Activated CD4-positive, CD25-positive, alpha-beta regulatory T cell (primary cell): ENCODE results near the gene DOK1.
"Not testable (repeated sequence)": the region's sequence is repeated elsewhere in the genome, so short reads cannot be mapped to it uniquely, and the experiment has no call there.

Experiments
- DNase-seq, 4 experiments: peaks; one replicate each; lab custom pipeline; 2025; lab: John Stamatoyannopoulos, UW

DOK1 gene

GRCh38 chr2:74548900-74549826 lies 5.4 kb upstream of the DOK1 start:
- no peak for DNase-seq

GRCh38 chr2:74550231-74550630 lies 4.3 kb upstream of the DOK1 start:
- DNase-seq = no peak

- no peak for DNase-seq
These were observed 3.0 kb upstream of the DOK1 start for GRCh38 chr2:74551530-74551929.

GRCh38 chr2:74551942-74552913 lies 2.3 kb upstream of the DOK1 start:
- DNase-seq = no peak

GRCh38 chr2:74552914-74553811 lies 1.4 kb upstream of the DOK1 start:
- no peak for DNase-seq

GRCh38 chr2:74554820-74555531 lies 456 bp downstream of the DOK1 start:
- DNase-seq = no peak

- no peak for DNase-seq
These were observed 1.1 kb downstream of the DOK1 start for GRCh38 chr2:74555610-74556103.

- no peak for DNase-seq
These were observed 1.6 kb downstream of the DOK1 start for GRCh38 chr2:74556159-74556558.

GRCh38 chr2:74556831-74557370 lies 2.4 kb downstream of the DOK1 start:
- no peak for DNase-seq

- no peak for DNase-seq
These were observed 4.0 kb downstream of the DOK1 start for GRCh38 chr2:74558284-74559230.

GRCh38 chr2:74559912-74560311 lies 5.4 kb downstream of the DOK1 start:
- no peak for DNase-seq

GRCh38 chr2:74560591-74560990 lies 6.1 kb downstream of the DOK1 start:
- no peak for DNase-seq

- not testable (repeated sequence) for DNase-seq
These were observed 6.5 kb downstream of the DOK1 start for GRCh38 chr2:74561022-74561421.

- DNase-seq = no peak
These were observed 7.7 kb downstream of the DOK1 start for GRCh38 chr2:74562126-74562775.

- no peak for DNase-seq
These were observed 9.7 kb downstream of the DOK1 start for GRCh38 chr2:74564222-74564621.

GRCh38 chr2:74566076-74566753 lies 11.7 kb downstream of the DOK1 start:
- no peak for DNase-seq

- DNase-seq = no peak
These were observed 12.2 kb downstream of the DOK1 start for GRCh38 chr2:74566754-74567085.

GRCh38 chr2:74567881-74568280 lies 13.4 kb downstream of the DOK1 start:
- DNase-seq = no peak
